NCI-H1105 (cell line): ENCODE results near the gene TXNDC8.

Experiments used
- DNase-seq: peaks from one replicate; lab custom pipeline; 2025; lab: John Stamatoyannopoulos, UW

The TXNDC8 gene

DNA sequence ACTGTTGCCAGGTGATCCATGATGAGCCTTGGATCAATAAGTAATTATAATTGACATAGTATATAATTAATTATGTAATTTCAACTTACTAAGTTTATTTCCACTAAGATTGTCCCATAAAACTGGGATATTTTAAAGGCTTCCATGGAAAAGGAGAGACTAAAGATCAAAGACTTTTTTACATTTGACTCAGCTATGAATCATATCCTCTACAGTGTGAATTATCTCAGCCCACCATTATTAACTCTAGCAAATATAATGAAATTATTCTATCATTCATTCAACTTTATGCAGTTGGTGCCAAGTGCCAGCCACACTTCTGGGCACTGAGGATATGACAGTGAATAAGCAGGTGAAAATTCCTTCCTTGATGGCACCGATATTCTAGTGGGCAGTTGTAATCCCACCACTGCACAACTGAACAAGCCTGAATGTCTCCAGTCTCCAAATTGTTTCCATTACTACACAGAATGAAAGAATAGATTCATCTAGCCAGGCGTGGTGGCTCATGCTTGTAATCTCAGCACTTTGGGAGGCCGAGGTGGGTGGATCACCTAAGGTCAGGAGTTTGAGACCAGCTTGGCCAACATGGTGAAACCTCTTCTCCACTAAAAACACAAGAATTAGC lies 59.5 kb downstream of the TXNDC8 start:
- no peak for DNase-seq

DNA sequence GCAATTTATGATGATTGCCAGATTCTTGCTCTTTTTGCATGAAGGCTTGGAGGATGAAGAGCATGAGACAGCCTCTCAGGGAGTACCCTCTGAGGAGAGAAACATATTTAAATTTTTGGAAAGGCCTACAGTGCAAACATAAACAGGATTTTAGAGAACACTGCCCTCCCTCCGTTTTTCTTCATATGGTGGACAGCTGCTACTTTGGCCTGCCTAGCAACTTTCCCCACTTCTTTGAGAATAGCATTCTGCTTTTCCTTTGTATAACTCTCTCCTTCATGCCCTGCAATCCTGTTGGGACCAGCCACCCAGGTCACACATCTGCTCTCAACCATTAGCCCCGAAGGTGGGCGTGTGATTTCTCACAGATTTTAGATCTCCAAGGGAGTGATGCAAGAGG lies 60.9 kb downstream of the TXNDC8 start:
- DNase-seq, result no peak

DNA sequence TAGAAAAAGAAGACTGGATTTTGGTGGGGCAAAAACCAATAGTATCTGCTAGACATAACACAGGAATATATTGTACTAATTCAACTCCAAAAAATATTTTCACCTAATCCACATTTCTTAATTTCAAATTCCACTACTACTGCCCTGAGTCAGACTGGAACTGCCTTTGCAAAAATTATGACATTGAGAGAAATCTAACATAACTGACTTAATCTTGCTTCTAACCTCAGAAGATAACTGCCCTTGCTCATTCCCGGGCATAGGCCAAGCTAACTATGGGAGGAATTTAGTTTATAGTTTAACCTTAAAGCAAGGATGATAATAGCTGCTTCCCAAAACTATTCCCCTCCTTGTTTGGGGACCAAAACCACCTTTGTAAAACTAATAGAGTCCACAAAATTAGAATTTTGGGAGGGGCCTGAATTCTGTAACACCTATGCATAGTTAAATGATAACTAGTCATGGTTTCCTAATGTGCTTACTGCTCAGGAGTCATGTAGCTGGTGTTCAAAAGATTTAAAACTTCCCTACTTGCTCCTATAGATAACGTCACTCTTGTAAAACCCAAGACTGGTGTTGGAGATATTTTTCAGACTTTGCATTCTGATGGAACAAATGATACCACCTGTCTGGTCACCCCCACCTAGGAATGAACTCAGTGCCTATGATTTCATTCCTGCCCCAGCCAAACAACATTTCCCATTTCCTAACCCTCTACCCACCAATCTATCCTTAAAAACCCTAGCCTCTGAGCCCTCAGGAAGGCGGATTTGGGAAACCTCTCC lies 67.3 kb downstream of the TXNDC8 start:
- DNase-seq, result no peak

DNA sequence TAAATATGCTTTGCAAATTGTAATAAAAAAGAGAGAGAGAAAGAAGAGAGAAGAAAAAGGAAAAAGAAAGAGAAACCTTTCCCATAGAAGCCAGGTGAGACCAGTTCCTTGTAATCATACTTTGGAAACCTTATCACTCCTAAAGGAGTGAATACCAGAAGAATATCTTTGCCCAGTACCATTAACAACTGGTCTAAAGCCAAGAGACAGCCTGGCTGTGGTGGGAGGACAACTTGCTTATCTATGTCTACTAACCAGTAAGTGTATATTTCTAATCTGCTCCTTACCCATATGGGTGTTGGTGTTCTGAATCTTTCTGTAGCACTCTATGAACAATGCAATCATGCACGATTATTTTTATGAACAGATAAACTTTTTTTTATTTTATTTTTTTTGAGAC lies 70.9 kb downstream of the TXNDC8 start:
- no peak for DNase-seq

DNA sequence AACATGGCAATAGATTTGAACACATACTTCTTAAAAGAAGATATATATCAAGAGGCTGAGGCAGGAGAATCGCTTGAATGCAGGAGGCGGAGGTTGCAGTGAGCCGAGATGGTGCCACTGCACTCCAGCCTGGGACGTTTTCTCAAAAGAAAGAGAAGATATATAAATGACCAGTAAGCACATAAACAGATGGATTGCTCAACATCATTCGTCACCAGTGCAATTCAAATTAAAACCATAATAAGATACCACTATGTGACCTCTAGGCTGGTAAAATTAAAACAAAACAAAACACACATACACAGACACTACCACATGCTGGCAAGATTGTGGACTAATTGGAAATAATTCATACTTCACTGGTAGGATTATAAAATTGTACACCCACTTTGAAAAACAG lies 76.0 kb downstream of the TXNDC8 start:
- DNase-seq, result no peak

DNA sequence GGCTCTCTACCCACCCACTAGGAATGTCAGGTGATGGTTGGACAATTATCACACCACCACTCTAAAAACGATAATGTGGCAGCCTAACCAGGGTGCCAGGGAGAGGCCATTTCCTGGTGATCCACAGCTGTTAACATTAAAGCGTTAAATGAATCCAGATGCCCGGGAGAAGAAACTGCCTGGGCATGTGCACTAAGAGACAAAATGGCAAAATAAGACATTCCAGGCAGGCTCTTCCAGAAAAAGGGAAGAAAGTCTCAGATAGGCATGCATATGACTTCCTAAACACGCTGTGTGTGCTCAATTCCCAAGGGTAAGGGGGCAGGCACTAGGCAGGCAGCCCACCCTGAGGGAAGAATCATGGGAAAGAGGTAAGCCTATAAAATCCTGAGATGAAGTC lies 76.8 kb downstream of the TXNDC8 start:
- DNase-seq, result no peak

DNA sequence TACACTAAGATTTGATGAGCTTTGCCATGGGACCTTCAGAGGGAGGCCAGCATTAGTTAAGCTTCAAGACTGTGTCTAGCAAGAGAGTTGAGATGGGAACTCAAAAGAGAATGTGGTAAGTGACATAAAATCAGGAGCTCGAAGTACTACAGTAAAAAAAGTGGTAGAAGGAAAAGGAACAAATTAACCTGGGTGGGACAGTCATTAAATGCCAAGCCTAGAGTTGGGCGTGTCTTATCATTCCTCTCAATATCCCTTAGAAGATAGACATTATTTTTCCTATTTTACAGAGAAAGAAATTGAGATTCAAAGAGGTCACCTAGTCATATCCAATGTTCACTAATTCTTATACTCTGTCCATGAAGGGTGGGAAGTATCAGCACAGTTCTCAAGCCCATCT lies 78.1 kb downstream of the TXNDC8 start:
- DNase-seq, result no peak

DNA sequence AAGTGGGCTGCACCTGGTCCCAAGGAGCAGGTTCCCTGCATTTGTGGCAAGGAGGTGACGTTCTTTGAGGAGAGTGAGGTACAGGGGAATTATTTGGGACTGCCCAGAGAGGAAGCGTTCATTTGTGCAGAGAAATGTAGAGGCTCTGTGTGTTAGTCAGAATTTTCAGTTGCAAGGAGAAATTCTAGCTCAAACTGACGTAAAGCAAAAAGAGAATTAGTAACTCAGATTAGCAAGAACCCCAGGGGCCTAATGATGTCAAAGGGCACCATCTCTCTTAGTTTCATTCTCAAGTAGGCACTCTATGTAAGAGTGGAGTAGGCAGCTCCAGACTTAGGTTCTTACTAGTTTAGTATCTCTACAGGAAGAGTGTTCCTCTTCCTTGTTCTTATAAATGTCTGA lies 79.0 kb downstream of the TXNDC8 start:
- DNase-seq, result no peak

DNA sequence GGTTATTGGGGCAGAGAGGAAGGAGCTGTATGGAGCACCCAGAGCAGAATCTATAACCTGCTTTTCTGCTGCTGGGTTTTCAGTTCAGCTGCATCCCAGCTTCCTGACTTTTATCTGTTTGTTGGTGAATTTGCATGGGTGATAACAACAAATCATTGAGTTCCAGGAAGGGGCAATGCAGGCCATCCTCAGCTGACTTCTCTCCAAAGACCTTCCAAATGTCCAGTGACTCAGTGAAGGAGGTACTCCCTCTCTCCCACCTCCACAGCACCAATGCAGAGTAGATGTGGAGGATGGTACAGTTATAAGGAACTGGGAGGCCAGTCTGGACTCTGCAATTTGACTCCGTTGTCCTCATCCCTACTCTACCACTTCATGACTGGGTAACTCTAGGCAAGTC lies 79.7 kb downstream of the TXNDC8 start:
- DNase-seq, result no peak

DNA sequence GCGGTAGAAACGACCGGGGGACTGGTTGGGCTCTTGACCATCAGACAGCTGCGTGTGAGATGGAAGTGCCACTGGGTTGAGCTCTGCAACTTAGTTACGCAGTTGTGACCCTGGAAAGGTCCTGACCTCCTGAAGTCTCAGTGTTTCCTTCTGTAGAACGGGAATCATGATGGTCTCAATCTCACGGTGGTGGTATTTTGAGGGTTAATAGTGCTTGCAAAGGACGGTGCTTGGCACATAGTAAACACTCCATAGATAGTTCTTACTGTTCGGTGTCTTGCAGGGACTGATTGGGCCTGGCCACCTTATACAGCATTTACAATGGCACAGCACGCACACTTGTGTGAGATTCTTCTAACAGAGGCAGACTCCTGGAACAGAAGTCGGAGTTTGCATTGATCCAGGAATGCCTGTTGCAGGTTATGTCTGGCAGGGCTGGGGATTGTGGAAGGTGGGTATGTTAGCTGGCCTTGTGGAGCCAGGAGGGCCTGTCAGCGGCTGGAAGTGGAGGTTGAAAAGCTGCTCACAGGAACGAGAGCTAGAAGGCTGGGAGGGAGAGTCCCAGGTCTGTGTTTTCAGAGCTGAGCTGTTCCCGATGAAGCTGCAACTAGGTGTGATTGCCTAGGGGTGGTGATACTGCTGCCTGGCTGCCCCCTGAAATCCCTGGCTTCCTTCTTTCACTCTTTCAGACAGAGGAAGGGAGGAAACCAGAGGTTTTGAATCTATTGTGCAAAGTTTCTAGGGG lies 80.4 kb downstream of the TXNDC8 start:
- DNase-seq, result no peak

DNA sequence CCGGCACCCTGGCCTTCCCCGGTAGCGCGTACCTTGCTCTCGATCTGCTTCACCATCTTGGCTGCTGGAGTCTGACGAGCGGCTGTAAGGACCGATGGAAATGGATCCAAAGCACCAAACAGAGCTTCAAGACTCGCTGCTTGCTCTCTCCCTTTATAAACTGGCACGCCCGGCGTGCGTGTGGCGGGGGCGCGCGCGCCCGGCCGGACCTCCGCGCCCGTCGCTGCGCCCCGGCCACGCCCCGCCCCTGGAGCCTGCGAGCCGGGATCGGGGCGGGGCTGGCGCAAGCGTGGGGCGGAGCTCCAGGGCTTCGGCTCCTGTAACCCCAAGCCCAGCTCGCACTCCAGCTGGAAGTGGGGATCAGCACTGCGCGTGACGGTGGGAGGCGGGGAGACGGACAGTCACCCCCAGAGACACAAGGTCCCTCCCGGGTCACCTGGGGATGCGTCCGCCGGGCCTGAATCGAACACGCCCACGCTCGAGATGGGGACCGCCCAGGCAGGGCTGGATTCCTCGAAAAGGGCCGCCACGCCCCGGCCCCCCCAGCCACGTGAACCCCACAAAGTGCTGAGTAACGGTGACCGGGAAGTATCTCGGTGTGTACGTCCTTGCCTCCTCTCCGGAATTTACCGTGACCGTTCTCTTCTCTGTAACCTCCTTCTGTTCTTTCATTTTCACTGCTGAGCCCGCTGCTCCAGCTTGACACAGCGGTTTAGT lies 81.1 kb downstream of the TXNDC8 start, which contains the start of gene TXN:
TXN (minus strand) TSS at position 128 of the 717 bp plus-strand sequence; CDS start at position 56, 72 bp downstream.
- DNase-seq, result peak; percentile 84

DNA sequence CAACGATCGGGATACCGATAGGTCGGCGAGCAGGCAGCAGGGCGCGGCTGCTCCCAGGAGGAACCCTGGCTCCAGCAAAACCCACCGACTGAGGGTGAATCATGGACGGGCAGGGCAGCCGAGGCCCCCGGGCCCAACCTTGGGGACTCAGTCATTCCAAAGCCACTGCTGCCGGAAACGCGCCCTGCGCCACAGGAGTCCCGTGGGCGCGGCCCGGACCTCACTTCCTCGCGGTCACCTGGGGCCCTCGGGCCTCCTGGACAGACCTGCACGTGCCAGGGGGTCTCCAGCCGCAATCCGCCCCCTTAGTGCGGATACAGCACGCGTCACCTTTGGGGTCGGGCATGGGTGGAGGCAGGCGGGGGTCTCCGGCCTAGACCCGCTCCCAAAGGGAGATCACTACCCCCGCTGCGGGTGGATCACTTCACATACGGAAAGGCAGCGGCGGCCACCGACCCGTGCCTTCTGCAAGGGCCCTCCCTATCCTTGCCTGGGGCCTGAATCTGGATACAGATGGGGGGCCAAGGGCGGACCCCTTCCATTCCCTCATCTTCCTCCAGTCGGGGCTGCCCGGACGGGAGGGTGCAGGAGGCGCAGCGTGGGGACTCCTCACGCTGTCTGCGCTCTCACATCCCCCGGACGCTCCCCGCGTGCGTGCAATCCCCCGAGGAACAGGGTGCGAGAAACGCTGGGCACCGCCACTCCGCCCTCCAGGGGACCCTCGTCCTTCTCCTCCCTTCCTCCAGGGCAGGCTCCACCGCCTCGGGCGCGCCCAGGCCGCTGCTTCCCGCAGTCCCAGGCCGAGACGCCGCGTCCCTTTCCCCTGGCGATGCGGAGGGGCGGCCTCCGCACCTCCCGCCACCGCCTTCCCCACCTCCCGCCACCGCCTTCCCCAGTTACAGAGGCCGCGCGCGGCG lies 81.9 kb downstream of the TXNDC8 start:
- DNase-seq, result peak; percentile 2

DNA sequence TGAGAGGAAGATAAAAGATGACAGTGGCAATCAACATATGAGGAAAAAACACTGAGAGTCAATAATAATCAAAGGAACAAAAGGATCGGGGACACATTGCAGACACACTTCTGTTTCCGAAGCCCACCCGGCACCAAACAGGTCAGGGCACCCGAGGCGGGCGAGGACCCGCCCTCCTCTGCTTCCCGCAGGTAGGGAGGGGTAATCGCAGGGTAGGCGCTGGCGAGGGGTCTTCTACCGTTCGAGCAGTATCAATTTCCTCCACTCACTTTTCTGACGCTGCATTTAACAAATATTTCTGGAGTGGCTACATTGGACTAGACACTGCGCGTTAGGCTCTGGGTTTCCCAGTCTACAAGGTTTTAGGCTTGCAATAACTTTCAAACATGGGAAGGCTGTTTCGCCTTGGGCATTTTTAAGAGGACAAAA lies 82.6 kb downstream of the TXNDC8 start:
- peak; percentile 14 for DNase-seq

DNA sequence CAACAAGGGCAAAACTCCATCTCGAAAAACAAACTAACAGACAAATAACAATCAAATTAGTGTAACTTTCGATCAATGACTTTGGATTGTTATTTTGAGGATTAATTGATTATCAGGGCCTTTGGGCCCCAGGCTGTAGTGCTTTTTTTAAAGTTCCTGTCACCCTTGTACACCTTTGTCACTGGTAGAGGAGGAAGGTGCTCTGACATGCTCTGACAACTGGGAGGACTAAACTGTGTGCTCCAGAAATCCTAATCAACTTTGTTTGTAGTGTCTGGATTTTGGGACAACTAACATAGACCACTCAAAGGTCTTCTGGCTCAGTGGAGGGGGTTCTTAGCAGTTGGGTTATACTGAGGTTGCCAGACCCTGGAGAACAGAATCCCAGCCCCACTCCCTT lies 83.2 kb downstream of the TXNDC8 start:
- no peak for DNase-seq
